ENCODE data around the gene ARHGEF7. TPM values are rescaled to one million over a fixed set of nuclear protein-coding genes. Genes with fewer than 3 reads are reported as not detected.

The ARHGEF7 gene
- total RNA-seq, 4 donors from 2014 or later, result 11.5 to 57.2 (median 36.5) TPM

DNA sequence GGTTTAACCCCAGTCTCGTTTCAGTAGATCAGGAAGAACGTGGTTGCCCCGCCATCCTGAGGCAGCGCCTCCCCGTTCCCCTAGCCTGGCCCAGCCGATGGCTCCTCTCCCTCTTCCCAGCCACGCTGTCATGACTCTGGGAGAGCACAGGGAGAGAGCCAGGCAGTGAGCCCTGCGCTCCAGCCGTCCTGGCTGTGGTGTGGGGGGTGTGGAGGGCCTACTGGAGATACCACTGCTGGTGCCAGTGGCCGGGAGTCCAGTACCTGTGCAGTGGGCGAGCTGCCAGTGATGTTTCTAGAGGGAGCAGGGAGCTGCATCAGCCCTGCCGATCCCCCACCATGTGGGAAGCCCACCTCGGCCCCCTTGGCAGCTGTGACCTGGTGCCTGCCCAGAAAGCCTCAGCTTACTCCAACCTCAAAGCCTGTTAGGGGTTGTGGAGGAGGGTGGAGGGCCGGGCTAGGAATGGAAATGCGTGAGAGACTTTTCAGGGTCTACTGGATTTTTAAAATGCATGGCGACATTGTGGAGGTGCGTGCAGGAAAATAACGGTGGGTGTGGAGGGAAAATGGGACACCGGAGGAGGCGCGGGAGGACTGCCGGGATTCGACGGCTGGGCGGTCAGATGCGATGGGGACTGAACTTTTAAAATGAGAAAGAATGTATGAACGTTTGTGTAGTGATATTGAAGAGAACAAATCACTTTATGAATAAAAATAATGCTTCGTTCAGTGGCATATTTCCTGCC lies 210.2 kb downstream of the ARHGEF7 start:
- Histone ChIP-seq H3K36me3 (no peaks in the 10 kb centered on the region), H3K27me3 (no peaks in the 10 kb centered on the region), H3K4me3 (no peak overlapping the region), H3K9me3 (no peaks in the 10 kb centered on the region), H3K4me1 (no peaks in the 10 kb centered on the region), H3K27ac (no peak overlapping the region)
- 86 to 88% methylated on average over 16 to 19 of the region's 28 CpGs for WGBS, 2 donors
- DNase-seq, result no peak
- TF ChIP-seq POLR2A (IDR thresholded peaks at IDR 0.05), result no peak
- TF ChIP-seq, protein P1, sequence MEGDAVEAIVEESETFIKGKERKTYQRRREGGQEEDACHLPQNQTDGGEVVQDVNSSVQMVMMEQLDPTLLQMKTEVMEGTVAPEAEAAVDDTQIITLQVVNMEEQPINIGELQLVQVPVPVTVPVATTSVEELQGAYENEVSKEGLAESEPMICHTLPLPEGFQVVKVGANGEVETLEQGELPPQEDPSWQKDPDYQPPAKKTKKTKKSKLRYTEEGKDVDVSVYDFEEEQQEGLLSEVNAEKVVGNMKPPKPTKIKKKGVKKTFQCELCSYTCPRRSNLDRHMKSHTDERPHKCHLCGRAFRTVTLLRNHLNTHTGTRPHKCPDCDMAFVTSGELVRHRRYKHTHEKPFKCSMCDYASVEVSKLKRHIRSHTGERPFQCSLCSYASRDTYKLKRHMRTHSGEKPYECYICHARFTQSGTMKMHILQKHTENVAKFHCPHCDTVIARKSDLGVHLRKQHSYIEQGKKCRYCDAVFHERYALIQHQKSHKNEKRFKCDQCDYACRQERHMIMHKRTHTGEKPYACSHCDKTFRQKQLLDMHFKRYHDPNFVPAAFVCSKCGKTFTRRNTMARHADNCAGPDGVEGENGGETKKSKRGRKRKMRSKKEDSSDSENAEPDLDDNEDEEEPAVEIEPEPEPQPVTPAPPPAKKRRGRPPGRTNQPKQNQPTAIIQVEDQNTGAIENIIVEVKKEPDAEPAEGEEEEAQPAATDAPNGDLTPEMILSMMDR (IDR thresholded peaks at IDR 0.05), result no peak
- intact Hi-C loops (cut with DNase I), result no loop called here

DNA sequence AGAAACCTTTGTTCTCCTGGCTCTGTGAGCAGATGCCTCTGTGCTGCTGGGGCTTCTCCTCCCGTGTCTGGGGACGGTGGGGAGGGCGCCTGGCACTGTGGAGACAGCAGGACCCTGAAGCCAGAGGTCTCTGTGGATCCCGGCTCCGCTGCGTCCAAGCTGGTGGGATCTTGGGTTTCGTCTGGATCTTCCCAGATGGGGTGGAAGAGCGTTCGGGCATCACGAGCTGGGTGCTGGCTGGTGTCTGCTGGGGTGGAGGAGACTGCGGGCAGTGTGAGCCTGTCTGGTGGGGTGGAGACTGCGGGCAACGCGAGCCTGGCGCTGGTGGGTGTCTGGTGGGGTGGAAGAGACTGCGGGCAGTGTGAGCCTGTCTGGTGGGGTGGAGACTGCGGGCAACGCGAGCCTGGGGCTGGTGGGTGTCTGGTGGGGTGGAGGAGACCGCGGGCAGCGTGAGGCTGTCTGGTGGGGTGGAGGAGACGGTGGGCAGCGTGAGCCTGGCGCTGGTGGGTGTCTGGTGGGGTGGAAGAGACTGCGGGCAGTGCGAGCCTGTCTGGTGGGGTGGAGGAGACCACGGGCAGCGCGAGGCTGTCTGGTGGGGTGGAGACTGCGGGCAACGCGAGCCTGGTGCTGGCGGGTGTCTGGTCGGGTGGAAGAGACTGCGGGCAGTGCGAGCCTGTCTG lies 211.0 kb downstream of the ARHGEF7 start:
- DNase-seq, result no peak
- Histone ChIP-seq H3K4me1 (no peaks in the 10 kb centered on the region), H3K27me3 (no peaks in the 10 kb centered on the region), H3K27ac (no peak overlapping the region), H3K4me3 (no peak overlapping the region), H3K9me3 (no peaks in the 10 kb centered on the region), H3K36me3 (no peaks in the 10 kb centered on the region)
- WGBS, 2 donors, result 83 to 92% methylated on average over 25 to 27 of the region's 37 CpGs
- intact Hi-C loops (cut with DNase I), result no loop called here
- no peak for TF ChIP-seq POLR2A (IDR thresholded peaks at IDR 0.05)
- TF ChIP-seq, protein P1 (IDR thresholded peaks at IDR 0.05), result no peak

DNA sequence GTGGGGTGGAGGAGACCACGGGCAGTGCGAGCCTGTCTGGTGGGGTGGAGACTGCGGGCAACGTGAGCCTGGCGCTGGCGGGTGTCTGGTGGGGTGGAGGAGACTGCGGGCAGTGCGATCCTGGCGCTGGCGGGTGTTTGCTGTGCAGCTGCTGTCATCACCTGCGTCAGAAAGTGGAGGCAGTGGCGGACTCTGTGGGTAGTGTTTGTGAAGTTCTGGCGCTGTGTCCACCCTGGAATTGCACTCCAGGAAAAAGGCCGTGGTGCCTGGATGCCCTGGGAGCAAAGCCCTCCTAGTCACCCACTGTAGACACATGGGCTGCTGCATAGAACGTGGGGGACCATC lies 211.5 kb downstream of the ARHGEF7 start:
- Histone ChIP-seq H3K27me3 (no peaks in the 10 kb centered on the region), H3K36me3 (no peaks in the 10 kb centered on the region), H3K9me3 (no peaks in the 10 kb centered on the region), H3K27ac (no peak overlapping the region), H3K4me1 (no peaks in the 10 kb centered on the region), H3K4me3 (no peak overlapping the region)
- TF ChIP-seq, protein P1 (IDR thresholded peaks at IDR 0.05), result no peak
- no peak for TF ChIP-seq POLR2A (IDR thresholded peaks at IDR 0.05)
- intact Hi-C loops (cut with DNase I), result no loop called here
- WGBS, 2 donors, result 81% methylated on average over 9 to 12 of the region's 15 CpGs
- no peak for DNase-seq

DNA sequence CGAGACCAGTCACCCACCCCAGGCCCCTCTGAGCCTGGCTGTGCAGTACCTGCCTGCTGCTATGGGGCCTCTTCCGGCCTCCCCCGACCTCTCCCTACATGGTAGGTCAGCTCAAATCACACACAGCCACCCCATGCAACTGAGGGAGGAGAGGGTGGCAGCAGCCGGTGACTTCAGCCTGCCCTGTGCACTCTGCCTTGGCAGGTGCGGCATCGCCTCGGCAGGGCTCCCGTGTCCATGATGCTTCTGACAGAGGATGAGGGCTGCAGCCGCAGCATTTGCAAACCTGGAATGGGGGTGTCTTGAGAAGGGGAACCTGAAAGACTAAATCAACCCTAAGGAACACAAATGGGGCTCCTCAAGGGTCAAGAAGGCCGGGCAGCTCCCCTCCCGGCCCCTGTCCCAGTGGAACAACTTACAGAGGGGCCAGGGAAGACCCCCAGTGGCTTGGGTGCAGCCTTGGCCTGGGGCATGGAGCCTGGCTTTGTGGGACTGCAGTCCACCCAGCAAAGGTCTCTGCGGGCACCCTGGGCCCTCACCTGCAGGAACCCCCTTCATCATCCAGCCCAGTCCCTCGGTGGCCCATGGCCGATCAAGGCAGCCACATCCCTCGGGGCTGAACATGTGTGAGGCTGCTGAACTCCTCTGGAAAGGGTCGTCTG lies 212.0 kb downstream of the ARHGEF7 start:
- intact Hi-C loops (cut with DNase I), result no loop called here
- TF ChIP-seq POLR2A (IDR thresholded peaks at IDR 0.05), result no peak
- TF ChIP-seq, protein P1 (IDR thresholded peaks at IDR 0.05), result no peak

More for the DNA sequence above, 212.0 kb downstream of the ARHGEF7 start:
- 66 to 72% methylated on average over 5 to 6 of the region's 16 CpGs for WGBS, 2 donors
- Histone ChIP-seq H3K9me3 (no peaks in the 10 kb centered on the region), H3K4me3 (no peak overlapping the region), H3K4me1 (no peaks in the 10 kb centered on the region), H3K36me3 (no peaks in the 10 kb centered on the region), H3K27ac (no peak overlapping the region), H3K27me3 (no peaks in the 10 kb centered on the region)
- DNase-seq, result no peak
